ENCODE data around the gene SPRED2. TPM values are rescaled to one million over a fixed set of nuclear protein-coding genes. Genes with fewer than 3 reads are reported as not detected.

SPRED2 gene
- total RNA-seq, 1 donor from 2014 or later: 11.1 TPM

GRCh38 chr2:65435625-65436168 is 3.3 kb upstream of the SPRED2 start:
- TF ChIP-seq CTCF (conservative IDR thresholded peaks at IDR 0.05; ENCODE audit: low read depth, low read length): peak; percentile 20
- peak overlapping the region; percentile 71 for H3K4me3 ChIP-seq (ENCODE audit: low read depth, low read length)
- no peak for DNase-seq (ENCODE audit: low read depth)

- peak overlapping the region; percentile 71 for H3K4me3 ChIP-seq (ENCODE audit: low read depth, low read length)
- TF ChIP-seq CTCF (conservative IDR thresholded peaks at IDR 0.05; ENCODE audit: low read depth, low read length): no peak
- DNase-seq (ENCODE audit: low read depth): no peak
These were observed 2.3 kb upstream of the SPRED2 start for GRCh38 chr2:65434592-65435241.

- H3K4me3 ChIP-seq (ENCODE audit: low read depth, low read length): peak overlapping the region; percentile 74
- no peak for DNase-seq (ENCODE audit: low read depth)
- TF ChIP-seq CTCF (conservative IDR thresholded peaks at IDR 0.05; ENCODE audit: low read depth, low read length): no peak
These were observed 775 bp downstream of the SPRED2 start for GRCh38 chr2:65431421-65432226.

- no peak for DNase-seq (ENCODE audit: low read depth)
- TF ChIP-seq CTCF (conservative IDR thresholded peaks at IDR 0.05; ENCODE audit: low read depth, low read length): no peak
- H3K4me3 ChIP-seq (ENCODE audit: low read depth, low read length): peak overlapping the region; percentile 74
These were observed 1.6 kb downstream of the SPRED2 start for GRCh38 chr2:65430603-65431420.

- TF ChIP-seq CTCF (conservative IDR thresholded peaks at IDR 0.05; ENCODE audit: low read depth, low read length): no peak
- no peak for DNase-seq (ENCODE audit: low read depth)
These were observed 2.4 kb downstream of the SPRED2 start for GRCh38 chr2:65429786-65430602.

GRCh38 chr2:65427532-65427931 is 4.9 kb downstream of the SPRED2 start:
- no peak for TF ChIP-seq CTCF (conservative IDR thresholded peaks at IDR 0.05; ENCODE audit: low read depth, low read length)
- DNase-seq (ENCODE audit: low read depth): no peak
- no peak overlapping the region for H3K4me3 ChIP-seq (ENCODE audit: low read depth, low read length)

More at GRCh38 chr2:65429786-65430602, 2.4 kb downstream of the SPRED2 start:
- H3K4me3 ChIP-seq (ENCODE audit: low read depth, low read length): peak overlapping the region; percentile 74
